NCI-H1092 (cell line): ENCODE data around the gene SLX9.

ENCODE experiments used
- DNase-seq: peaks from one replicate; lab custom pipeline; 2025; lab: John Stamatoyannopoulos, UW

Gene SLX9, protein sequence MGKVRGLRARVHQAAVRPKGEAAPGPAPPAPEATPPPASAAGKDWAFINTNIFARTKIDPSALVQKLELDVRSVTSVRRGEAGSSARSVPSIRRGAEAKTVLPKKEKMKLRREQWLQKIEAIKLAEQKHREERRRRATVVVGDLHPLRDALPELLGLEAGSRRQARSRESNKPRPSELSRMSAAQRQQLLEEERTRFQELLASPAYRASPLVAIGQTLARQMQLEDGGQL

DNA sequence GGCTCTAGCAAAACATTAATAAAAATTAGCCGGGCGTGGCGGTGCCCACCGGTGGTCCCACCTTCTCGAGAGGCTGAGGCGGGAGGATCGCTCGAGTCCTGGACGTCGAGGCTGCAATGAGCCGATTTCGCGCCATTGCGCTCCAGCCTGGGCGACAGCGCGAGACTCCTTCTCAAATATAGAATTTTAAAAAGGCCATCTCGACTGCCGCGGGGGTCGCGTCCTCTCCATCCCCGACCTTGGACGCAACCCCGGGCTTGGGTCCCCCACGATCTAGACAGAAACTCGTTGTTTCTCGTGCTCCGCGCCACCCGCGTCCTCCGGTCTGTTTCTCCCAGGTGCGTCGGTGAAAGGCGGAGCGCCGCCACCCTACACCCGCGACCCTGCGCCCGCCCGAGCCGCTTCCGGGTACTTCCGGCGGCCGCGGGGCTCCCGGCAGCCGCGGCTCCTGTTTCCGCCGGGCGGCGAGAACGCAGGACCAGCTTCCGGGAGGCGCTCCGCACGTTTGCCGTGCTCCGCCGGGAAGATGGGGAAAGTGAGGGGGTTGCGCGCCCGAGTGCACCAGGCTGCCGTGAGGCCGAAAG lies at the start of gene SLX9:
Gene SLX9, plus strand, starts transcription at position 498 of the 584 bp plus-strand sequence. Its CDS starts 29 bp downstream, at position 527.
- DNase-seq, result peak; percentile 75

- no peak for DNase-seq
Observed at GRCh38 chr21:44890338-44890931, 49.4 kb upstream of the SLX9 start.

- DNase-seq, result no peak
Observed at GRCh38 chr21:44890961-44891541, 48.8 kb upstream of the SLX9 start.

DNA sequence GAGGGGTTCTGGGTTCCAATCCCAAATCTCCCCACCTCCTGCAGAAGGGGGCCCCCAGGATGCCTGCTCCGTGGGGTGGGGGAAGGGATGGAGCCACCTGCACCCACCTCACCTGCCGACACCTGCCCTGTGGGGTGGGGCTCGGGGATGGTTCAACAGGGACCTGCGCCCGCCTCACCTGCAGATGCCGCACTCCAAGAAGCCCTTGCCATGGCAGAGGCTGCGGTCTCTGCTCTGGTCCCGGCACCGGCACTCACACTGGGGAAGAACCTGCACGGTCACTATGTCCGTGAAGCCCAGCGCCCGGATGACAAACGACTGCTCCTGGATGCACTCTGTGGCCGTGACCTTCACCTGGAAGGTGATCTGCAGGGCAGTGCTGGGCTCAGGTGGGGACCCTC lies 48.2 kb upstream of the SLX9 start:
- no peak for DNase-seq

- DNase-seq, result no peak
Observed at GRCh38 chr21:44892095-44892494, 47.7 kb upstream of the SLX9 start.

DNA sequence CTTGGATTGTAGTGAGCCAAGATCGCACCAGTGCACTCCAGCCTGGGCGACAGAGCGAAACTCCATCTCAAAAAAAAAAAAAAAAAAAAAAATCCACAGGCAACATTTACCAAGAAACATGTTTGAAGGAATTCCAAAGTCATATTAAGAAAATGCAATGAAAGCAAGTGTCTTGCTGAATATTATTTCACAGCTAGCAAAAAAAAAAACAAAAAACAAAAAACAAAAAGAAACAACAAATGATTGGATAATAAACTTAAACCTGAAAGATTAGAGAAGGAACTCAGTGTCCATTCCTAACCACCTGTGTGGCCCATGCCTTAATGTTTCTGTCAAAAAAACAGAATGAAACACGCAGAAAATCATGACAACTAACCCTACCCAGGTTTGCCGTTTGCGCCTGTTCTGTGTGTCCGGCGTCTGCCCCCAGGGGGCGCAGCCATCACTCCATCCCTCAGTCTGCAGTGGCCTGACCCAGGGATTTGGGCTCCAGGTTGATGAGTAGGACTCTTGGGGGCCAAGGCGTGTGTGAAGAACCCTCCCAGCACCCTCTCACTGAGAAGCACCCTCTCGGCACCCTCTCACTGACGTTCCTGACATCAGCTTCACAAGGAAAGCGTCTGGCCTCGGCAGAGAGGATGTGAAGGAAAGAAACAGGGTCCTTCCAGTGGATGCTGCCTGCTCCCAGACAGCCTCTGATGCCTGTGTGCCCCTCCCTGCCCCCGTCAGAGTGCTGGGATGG lies 47.1 kb upstream of the SLX9 start:
- peak; percentile 32 for DNase-seq

DNA sequence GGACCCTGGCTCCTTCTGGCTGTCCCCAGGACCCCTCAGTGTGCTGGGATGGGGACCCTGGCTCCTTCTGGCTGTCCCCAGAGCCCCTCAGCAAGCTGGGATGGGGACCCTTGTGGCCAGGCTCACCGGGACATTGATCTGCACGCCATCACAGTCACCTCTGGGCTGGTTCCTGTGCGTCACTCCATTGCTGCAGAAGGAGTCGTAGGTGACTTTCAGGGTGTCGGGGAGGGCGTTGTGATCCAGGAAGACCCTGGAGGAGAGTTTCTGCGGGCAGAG lies 46.6 kb upstream of the SLX9 start:
- DNase-seq, result no peak

DNA sequence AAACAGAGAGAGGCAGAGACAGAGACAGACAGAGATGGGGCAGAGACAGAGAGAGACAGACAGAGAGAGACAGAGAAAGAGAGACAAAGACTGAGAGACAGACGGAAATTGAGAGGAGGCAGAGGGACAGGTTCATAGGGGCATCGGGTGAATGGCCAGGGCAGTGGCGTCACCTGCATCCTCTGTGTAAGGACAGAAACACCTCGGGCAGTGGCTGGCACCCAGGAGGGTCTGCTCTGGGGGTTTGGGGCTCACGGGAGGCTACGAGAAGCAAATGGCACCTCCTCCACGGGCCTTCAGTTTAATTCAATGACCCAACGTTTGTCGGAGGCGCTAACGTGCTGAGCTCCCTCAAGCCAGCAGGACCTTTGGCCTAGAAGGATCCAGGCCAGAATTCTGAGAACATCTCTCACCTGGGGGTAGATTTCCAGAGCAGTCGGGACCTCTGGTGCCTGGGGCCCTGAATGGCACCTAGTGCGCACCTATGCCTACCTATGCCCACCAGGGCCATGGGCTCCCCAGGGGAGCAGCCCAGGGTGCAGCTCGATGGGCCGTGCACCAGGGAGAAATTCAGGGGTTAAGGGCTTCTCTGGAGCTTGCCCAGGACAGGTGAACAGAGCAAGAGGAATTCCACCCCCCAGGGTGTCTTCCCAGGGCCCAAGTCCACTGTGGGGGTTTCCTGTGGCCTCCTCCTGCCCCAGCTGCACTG lies 45.7 kb upstream of the SLX9 start:
- no peak for DNase-seq

DNA sequence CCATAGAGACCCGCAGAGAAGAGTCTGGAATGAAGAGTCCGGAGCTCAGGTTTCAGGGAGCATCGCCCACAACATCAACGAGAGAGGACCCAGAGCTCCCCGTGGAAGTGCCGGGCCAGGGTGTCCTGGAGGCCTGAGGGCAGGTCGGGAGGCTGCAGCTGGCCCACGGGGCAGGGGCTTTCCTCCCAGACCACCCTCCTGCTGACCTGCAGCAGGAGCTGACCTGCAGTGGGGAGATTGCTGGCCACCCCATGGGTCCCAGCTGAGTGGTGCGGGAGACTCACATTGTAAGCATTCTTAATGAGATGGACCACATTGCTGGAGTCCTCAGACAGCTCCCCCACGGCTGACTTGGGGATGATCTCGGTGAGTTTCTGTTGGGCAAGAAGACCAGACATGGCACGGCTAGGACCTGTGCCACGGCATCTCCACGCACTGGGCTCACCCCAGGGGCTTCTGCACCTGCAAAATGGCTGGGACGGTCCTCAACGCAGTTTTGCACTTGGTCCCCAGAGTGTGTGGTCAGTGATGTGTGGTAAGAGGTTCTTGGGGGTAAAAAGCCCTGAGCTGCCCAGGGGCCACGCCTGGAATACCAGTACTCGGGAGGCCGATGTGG lies 45.0 kb upstream of the SLX9 start:
- DNase-seq, result no peak

- DNase-seq, result no peak
Observed at GRCh38 chr21:44895859-44896258, 44.0 kb upstream of the SLX9 start.

- no peak for DNase-seq
Observed at GRCh38 chr21:44896561-44897286, 43.1 kb upstream of the SLX9 start.

GRCh38 chr21:44897326-44898010 lies 42.4 kb upstream of the SLX9 start:
- no peak for DNase-seq

DNA sequence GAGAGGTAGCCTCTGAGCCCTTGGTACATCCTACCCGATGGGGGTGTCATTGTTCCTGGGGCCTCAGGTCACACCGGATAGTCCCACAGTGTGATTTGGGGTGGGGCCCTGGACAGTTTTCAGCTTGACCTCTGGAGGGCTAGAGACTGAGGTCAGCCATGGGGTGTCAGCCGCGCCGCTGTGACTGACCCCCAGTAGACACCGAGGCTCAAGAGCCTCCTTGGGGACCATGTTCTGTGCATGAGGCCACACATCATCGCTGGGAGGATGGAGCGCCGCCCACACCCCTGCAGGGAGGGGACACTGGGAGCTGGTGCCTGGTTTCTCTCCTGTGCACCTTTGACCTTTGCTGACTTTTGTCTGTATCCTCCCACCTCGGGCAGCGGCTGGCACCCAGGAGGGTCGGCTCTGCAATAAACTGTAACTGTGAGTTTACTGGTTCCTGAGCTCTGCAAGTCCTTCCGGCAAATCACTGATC lies 41.8 kb upstream of the SLX9 start:
- DNase-seq, result no peak

DNA sequence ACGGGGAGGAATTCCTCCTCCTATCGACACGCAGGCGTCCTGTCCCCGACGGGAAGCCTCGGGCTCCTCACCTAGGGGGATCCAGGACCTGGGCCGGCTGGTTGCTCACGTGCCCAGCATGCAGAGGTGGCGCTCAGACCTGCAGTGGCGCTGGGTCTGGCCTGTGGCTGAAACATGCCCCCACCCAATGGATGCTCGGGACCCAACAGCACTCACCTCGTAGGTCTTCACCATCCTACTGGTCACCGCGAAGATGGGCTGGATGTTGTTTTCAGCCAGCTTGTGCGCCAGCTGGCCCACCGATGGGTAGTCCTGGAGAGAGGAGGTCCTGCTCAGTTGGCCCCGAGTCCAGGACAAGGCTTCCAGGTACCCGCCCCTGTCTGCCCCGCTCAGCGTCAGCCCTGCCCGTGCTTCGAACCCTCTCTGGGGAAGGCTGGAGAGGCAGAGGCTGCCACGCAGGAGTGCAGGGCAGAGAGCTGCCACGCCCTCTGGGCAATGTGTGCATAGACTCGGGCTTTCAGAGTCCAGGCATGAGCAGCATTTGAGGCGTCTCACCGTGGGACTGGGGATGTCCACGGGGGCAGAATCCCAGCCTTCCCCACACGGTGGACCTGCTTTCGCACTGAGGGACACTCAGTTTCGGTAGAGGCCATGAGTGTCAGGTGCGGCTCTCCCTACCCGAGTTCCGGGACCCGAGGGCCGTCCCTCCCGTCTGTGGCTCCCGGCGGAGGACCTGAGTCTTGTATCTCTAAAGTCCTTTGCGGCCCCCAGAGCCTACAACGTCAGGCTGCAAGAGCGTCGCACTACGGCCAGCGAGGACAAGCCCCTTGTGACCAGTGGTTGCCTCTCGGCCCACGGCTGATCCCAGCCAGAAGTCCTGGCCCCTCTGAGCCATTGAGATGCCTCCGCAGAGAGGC lies 40.7 kb upstream of the SLX9 start:
- DNase-seq, result no peak

- no peak for DNase-seq
Observed at GRCh38 chr21:44899768-44900558, 39.9 kb upstream of the SLX9 start.

- DNase-seq, result no peak
Observed at GRCh38 chr21:44900559-44901251, 39.1 kb upstream of the SLX9 start.

- no peak for DNase-seq
Observed at GRCh38 chr21:44901391-44902074, 38.3 kb upstream of the SLX9 start.
